LHCN-M2 (cell line): ENCODE data around the gene LRRC72. TPM values are rescaled to one million over a fixed set of nuclear protein-coding genes. Genes with fewer than 3 reads are reported as not detected.

Experiments used
- DNase-seq: peaks from one replicate; pipeline ENCODE4 v3.0.0-alpha.2; 2012; ENCODE audit warnings: low read depth
- total RNA-seq: library from RNA; depleted of rRNA; stranded (reverse); fragments of >200 nt; gene quantifications from 2 replicates; pipeline ENCODE4 v1.2.3, GENCODE V29; 2014; rRNA removed

LRRC72 gene
- total RNA-seq, 1 experiment from 2014 or later: not detected

DNA sequence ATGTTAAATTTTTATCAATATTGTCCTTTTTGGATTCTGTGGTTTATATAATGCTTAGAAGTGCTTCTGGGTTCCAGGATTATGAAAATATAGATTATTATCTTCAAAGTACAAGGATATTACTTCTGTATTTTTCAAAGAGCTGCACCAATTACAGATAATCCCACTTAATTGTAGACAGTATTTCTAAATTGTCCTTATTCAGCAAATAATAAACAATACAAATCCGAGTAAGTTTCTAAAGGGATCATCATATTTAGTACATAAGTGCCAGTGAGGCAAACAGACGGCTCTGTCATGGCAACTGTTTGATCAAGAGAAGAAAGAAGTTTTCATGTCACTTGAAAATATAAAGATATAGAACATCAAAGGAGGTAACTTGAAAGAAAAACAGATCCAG, 99.8 kb downstream of the LRRC72 start:
- DNase-seq: no peak

DNA sequence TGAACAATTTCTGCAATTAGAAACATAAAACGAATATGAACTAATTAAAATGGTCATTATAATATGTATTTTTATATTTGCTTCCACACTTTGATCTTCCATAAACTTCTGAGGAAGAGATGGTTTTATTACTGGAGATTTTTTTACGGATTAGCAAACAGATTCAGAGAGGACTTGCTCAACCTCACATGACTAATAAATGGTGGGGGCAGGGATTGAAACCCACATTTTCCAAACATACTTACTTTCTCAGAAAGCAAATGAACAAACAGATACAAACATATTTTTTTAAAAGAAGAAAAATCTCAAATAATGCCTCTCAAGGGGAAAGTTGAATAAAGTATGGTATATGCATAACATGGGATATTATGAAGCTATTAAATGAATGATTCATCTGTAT, 100.6 kb downstream of the LRRC72 start:
- peak; percentile 61 for DNase-seq

- DNase-seq: no peak
These were observed 104.0 kb downstream of the LRRC72 start for GRCh38 chr7:16630654-16631053.

Other genes with a start within 250 kb of the LRRC72 start
- 3.7 and 4.5 TPM in 2 replicates for gene CRPPA, start 105.3 kb upstream of the LRRC72 start, total RNA-seq
- not detected in 2 replicates for gene SOSTDC1, start 61.1 kb upstream of the LRRC72 start, total RNA-seq
- 35.6 and 37.1 TPM in 2 replicates for gene ANKMY2, start 118.9 kb downstream of the LRRC72 start, total RNA-seq
- 105 and 113 TPM in 2 replicates for gene BZW2, start 119.4 kb downstream of the LRRC72 start, total RNA-seq
- 0.34 and 0.96 TPM in 2 replicates for gene TSPAN13, start 226.9 kb downstream of the LRRC72 start, total RNA-seq